Kidney (tissue), 14 donors: ENCODE results near the gene S1PR3. TPM values are rescaled to one million over a fixed set of nuclear protein-coding genes. Genes with fewer than 3 reads are reported as not detected.

Experiments used
- DNase-seq, 5 donors: peaks; one replicate each; pipeline ENCODE4 v3.0.0-alpha.2; 2013 to 2020
- FAIRE-seq: peaks from 2 replicates; lab custom pipeline; 2012; peaks lifted over from hg19 to GRCh38; lab: Jason Lieb, UNC
- H3K27ac ChIP-seq, 2 donors: one replicate each; pipeline ENCODE4 v1.7.0; 2013; ENCODE audit warnings: low read depth in 2 of 2, low read length in 2 of 2, inconsistent platforms in 1 of 2
- H3K27me3 ChIP-seq: one replicate; pipeline ENCODE4 v1.7.1; 2013; ENCODE audit warnings: low read length, inconsistent platforms; ENCODE audit not compliant: control insufficient read depth, insufficient read depth
- H3K36me3 ChIP-seq, 3 donors: one replicate each; pipeline versions ENCODE4 v1.7.0 to v1.7.1; 2013; ENCODE audit warnings: low read length in 3 of 3, control low read depth in 1 of 3, inconsistent platforms in 1 of 3; ENCODE audit not compliant: insufficient read depth in 3 of 3, control insufficient read depth in 2 of 3
- H3K4me1 ChIP-seq, 3 donors: one replicate each; pipeline versions ENCODE4 v1.7.0 to v1.7.1; 2013; ENCODE audit warnings: low read length in 3 of 3, inconsistent platforms in 1 of 3, low read depth in 1 of 3; ENCODE audit not compliant: control insufficient read depth in 2 of 3, insufficient read depth in 2 of 3
- H3K4me3 ChIP-seq, 3 donors: one replicate each; pipeline versions ENCODE4 v1.7.0 to v1.8.1; 2013; ENCODE audit warnings: low read length in 3 of 3, control low read depth in 1 of 3, inconsistent platforms in 1 of 3
- H3K9ac ChIP-seq, 3 donors: one replicate each; pipeline versions ENCODE4 v1.7.0 to v1.7.1; 2013; ENCODE audit warnings: low read length in 3 of 3, control low read depth in 1 of 3, inconsistent platforms in 1 of 3
- H3K9me3 ChIP-seq, 3 donors: one replicate each; pipeline versions ENCODE4 v1.7.0 to v1.7.1; 2013; ENCODE audit warnings: low read length in 3 of 3, control low read depth in 1 of 3, inconsistent platforms in 1 of 3; ENCODE audit not compliant: control insufficient read depth in 2 of 3, insufficient read depth in 1 of 3
- CTCF ChIP-seq: IDR thresholded peaks from 3 replicates; pipeline ENCODE4 v1.5.1; 2012; ENCODE audit warnings: mild to moderate bottlenecking, moderate library complexity, borderline replicate concordance; ENCODE audit not compliant: insufficient read depth; ENCODE audit errors: extremely low read depth
- intact Hi-C: fragments of 100-400 bp; cut with DNase I; formaldehyde crosslinking; loops from one replicate; pipeline ENCODE4 v1.11.1; 2022
- polyA plus RNA-seq: library from polyadenylated mRNA; stranded (reverse); fragments of 350-450 nt; fragmentation: Illumina TruSeq; extraction: RNeasy Lipid Tissue Mini Kit (QIAGEN cat#74804); gene quantifications from one replicate; pipeline ENCODE4 v1.2.3, GENCODE V29; 2014; ENCODE audit warnings: low read depth, low replicate concordance; ENCODE audit not compliant: insufficient read depth
- total RNA-seq: library from RNA; stranded (reverse); fragmentation: NEBNext Ultra II Directional; extraction: Animal tissue kit (Norgen Biotek cat#: 25700); gene quantifications from one replicate; pipeline ENCODE4 v1.2.1, GENCODE V29; 2021
- donor health status: control.
- donor health status: control.
- donor health status: control.
- donor health status: control.
- donor health status: control.
- donor health status: DM: yes; HTN: yes; CAD: no.
- donor health status: Normal renal cell carcinoma (clear cell type).

S1PR3 gene
- total and polyA plus RNA-seq, 2 donors from 2014 or later: 12.4 to 36.4 TPM

- H3K4me3 ChIP-seq: no peak overlapping the region
- no peaks in the 10 kb centered on the region for H3K9me3 ChIP-seq
- FAIRE-seq (no peak), DNase-seq (no peak)
- peaks cover 0 to 3% (median 0%) of the 10 kb centered on the region in 3 donors for H3K4me1 ChIP-seq
- intact Hi-C loops: no loop called here
- H3K9ac ChIP-seq: no peak overlapping the region
- no peaks in the 10 kb centered on the region for H3K36me3 ChIP-seq
- TF ChIP-seq CTCF: no peak
- H3K27ac ChIP-seq: no peak overlapping the region
- H3K27me3 ChIP-seq: no peaks in the 10 kb centered on the region
Observed at GRCh38 chr9:89037346-89037745, 46.1 kb downstream of the S1PR3 start.

GRCh38 chr9:89037891-89038290 is 46.6 kb downstream of the S1PR3 start:
- Histone ChIP-seq H3K4me1 (peaks cover 0 to 3% (median 0%) of the 10 kb centered on the region in 3 donors), H3K4me3 (no peak overlapping the region), H3K36me3 (no peaks in the 10 kb centered on the region), H3K27ac (no peak overlapping the region), H3K27me3 (no peaks in the 10 kb centered on the region), H3K9me3 (no peaks in the 10 kb centered on the region), H3K9ac (no peak overlapping the region)
- no peak for DNase-seq
- TF ChIP-seq CTCF: no peak
- intact Hi-C loops: no loop called here
- no peak for FAIRE-seq

GRCh38 chr9:89038382-89039103 is 47.3 kb downstream of the S1PR3 start:
- no peak overlapping the region for H3K4me3 ChIP-seq
- FAIRE-seq: no peak
- TF ChIP-seq CTCF: no peak
- H3K36me3 ChIP-seq: no peaks in the 10 kb centered on the region
- no peak for DNase-seq
- H3K27ac ChIP-seq: no peak overlapping the region
- H3K9me3 ChIP-seq: no peaks in the 10 kb centered on the region
- H3K4me1 ChIP-seq: peaks cover 0 to 3% (median 0%) of the 10 kb centered on the region in 3 donors
- H3K9ac ChIP-seq: no peak overlapping the region
- intact Hi-C loops: no loop called here
- no peaks in the 10 kb centered on the region for H3K27me3 ChIP-seq
